ENCODE data around the gene CNR1. TPM values are rescaled to one million over a fixed set of nuclear protein-coding genes. Genes with fewer than 3 reads are reported as not detected.

Gene CNR1
- total and polyA plus RNA-seq, 2 donors from 2014 or later = 0.17 to 4.8 TPM

GRCh38 chr6:88124925-88125557, 41.1 kb downstream of the CNR1 start:
- intact Hi-C loops (cut with DNase I) = no loop called here
- Histone ChIP-seq H3K9ac (ENCODE audit: low read length in 3 of 3) (no peak overlapping the region), H3K36me3 (ENCODE audit: control insufficient read depth in 2 of 3, insufficient read depth in 3 of 3, low read length in 3 of 3) (no peaks in the 10 kb centered on the region), H3K4me1 (ENCODE audit: control insufficient read depth in 2 of 3, insufficient read depth in 2 of 3, low read depth in 1 of 3, low read length in 3 of 3) (no peaks in the 10 kb centered on the region), H3K27me3 (ENCODE audit: control insufficient read depth, insufficient read depth, low read length) (no peaks in the 10 kb centered on the region), H3K27ac (ENCODE audit: low read depth in 2 of 2, low read length in 2 of 2) (no peak overlapping the region), H3K4me3 (ENCODE audit: low read length in 3 of 3) (no peak overlapping the region), H3K9me3 (ENCODE audit: control insufficient read depth in 2 of 3, insufficient read depth in 1 of 3, low read length in 3 of 3) (peaks cover 0 to 6% (median 0%) of the 10 kb centered on the region in 3 donors)
- DNase-seq = no peak
- FAIRE-seq = no peak
- TF ChIP-seq CTCF (IDR thresholded peaks at IDR 0.05; ENCODE audit: borderline replicate concordance, extremely low read depth, insufficient read depth) = no peak

GRCh38 chr6:88120635-88121034, 45.5 kb downstream of the CNR1 start:
- Histone ChIP-seq H3K4me3 (ENCODE audit: low read length in 3 of 3) (no peak overlapping the region), H3K9ac (ENCODE audit: low read length in 3 of 3) (no peak overlapping the region), H3K9me3 (ENCODE audit: control insufficient read depth in 2 of 3, insufficient read depth in 1 of 3, low read length in 3 of 3) (peaks cover 0 to 6% (median 0%) of the 10 kb centered on the region in 3 donors), H3K27me3 (ENCODE audit: control insufficient read depth, insufficient read depth, low read length) (no peaks in the 10 kb centered on the region), H3K36me3 (ENCODE audit: control insufficient read depth in 2 of 3, insufficient read depth in 3 of 3, low read length in 3 of 3) (no peaks in the 10 kb centered on the region), H3K27ac (ENCODE audit: low read depth in 2 of 2, low read length in 2 of 2) (no peak overlapping the region), H3K4me1 (ENCODE audit: control insufficient read depth in 2 of 3, insufficient read depth in 2 of 3, low read depth in 1 of 3, low read length in 3 of 3) (no peaks in the 10 kb centered on the region)
- intact Hi-C loops (cut with DNase I) = no loop called here
- DNase-seq (no peak), FAIRE-seq (no peak)
- TF ChIP-seq CTCF (IDR thresholded peaks at IDR 0.05; ENCODE audit: borderline replicate concordance, extremely low read depth, insufficient read depth) = no peak

- Histone ChIP-seq H3K27me3 (ENCODE audit: control insufficient read depth, insufficient read depth, low read length) (no peaks in the 10 kb centered on the region), H3K27ac (ENCODE audit: low read depth in 2 of 2, low read length in 2 of 2) (no peak overlapping the region), H3K36me3 (ENCODE audit: control insufficient read depth in 2 of 3, insufficient read depth in 3 of 3, low read length in 3 of 3) (no peaks in the 10 kb centered on the region), H3K4me1 (ENCODE audit: control insufficient read depth in 2 of 3, insufficient read depth in 2 of 3, low read depth in 1 of 3, low read length in 3 of 3) (no peaks in the 10 kb centered on the region), H3K9me3 (ENCODE audit: control insufficient read depth in 2 of 3, insufficient read depth in 1 of 3, low read length in 3 of 3) (peaks cover 0 to 3% (median 0%) of the 10 kb centered on the region in 3 donors), H3K4me3 (ENCODE audit: low read length in 3 of 3) (no peak overlapping the region), H3K9ac (ENCODE audit: low read length in 3 of 3) (no peak overlapping the region)
- FAIRE-seq (no peak), DNase-seq (peak in 2 of 5 donors; percentile 61 to 75)
- TF ChIP-seq CTCF (IDR thresholded peaks at IDR 0.05; ENCODE audit: borderline replicate concordance, extremely low read depth, insufficient read depth) = no peak
- intact Hi-C loops (cut with DNase I) = no loop called here
These were observed 46.4 kb downstream of the CNR1 start for GRCh38 chr6:88119769-88120168.

GRCh38 chr6:88116276-88116675, 49.9 kb downstream of the CNR1 start:
- Histone ChIP-seq H3K4me1 (ENCODE audit: control insufficient read depth in 2 of 3, insufficient read depth in 2 of 3, low read depth in 1 of 3, low read length in 3 of 3) (no peaks in the 10 kb centered on the region), H3K9me3 (ENCODE audit: control insufficient read depth in 2 of 3, insufficient read depth in 1 of 3, low read length in 3 of 3) (no peaks in the 10 kb centered on the region), H3K4me3 (ENCODE audit: low read length in 3 of 3) (no peak overlapping the region), H3K36me3 (ENCODE audit: control insufficient read depth in 2 of 3, insufficient read depth in 3 of 3, low read length in 3 of 3) (no peaks in the 10 kb centered on the region), H3K27ac (ENCODE audit: low read depth in 2 of 2, low read length in 2 of 2) (no peak overlapping the region), H3K9ac (ENCODE audit: low read length in 3 of 3) (no peak overlapping the region), H3K27me3 (ENCODE audit: control insufficient read depth, insufficient read depth, low read length) (no peaks in the 10 kb centered on the region)
- FAIRE-seq (no peak), DNase-seq (no peak)
- no peak for TF ChIP-seq CTCF (IDR thresholded peaks at IDR 0.05; ENCODE audit: borderline replicate concordance, extremely low read depth, insufficient read depth)
- intact Hi-C loops (cut with DNase I) = no loop called here
